ENCODE results near the gene RPS14. TPM values are rescaled to one million over a fixed set of nuclear protein-coding genes. Genes with fewer than 3 reads are reported as not detected.
"Not testable (repeated sequence)": the region's sequence is repeated elsewhere in the genome, so short reads cannot be mapped to it uniquely, and the experiment has no call there.

RPS14 gene
- total and polyA plus RNA-seq, 10 of the 15 experiments (the other 5 are each of a cell fraction or from before 2014, with no cell fraction given): 2,295 to 4,047 (median 2,787) TPM

- TF ChIP-seq HSF1 (IDR thresholded peaks at IDR 0.05; ENCODE audit: low read depth, low read length) (no peak), ZNF274 (IDR thresholded peaks at IDR 0.05; ENCODE audit: insufficient read depth, insufficient read length) (no peak), CBX5 (IDR thresholded peaks at IDR 0.05; ENCODE audit: low read depth) (no peak)
These were observed 21.2 kb downstream of the RPS14 start (continued) for GRCh38 chr5:150428106-150428876.

GRCh38 chr5:150426165-150426564, 23.4 kb downstream of the RPS14 start:
- in situ Hi-C loops (cut with MboI); H3K36me3 ChIP-seq (ENCODE audit: control insufficient read depth in 2 of 2, insufficient read depth in 2 of 2, low read length in 1 of 2); DNase-seq (ENCODE audit: low read depth, low spot score); H3K4me3 ChIP-seq; H3K4me2 ChIP-seq (ENCODE audit: control insufficient read depth, insufficient read depth); H3K9me3 ChIP-seq (replicated peaks; ENCODE audit: control insufficient read depth, insufficient read depth, low read length); BruUV-seq (replicated peaks); H3K9ac ChIP-seq (ENCODE audit: control insufficient read depth, insufficient read depth, low read length); ATAC-seq; H4K20me1 ChIP-seq (ENCODE audit: control insufficient read depth, insufficient read depth); H3K27me3 ChIP-seq (replicated peaks in 1 of 2; ENCODE audit: control insufficient read depth in 2 of 2, insufficient read depth in 2 of 2, low read length in 1 of 2); intact Hi-C loops (cut with micrococcal nuclease; ENCODE audit: unreplicated experiment); FAIRE-seq; H3K27ac ChIP-seq (ENCODE audit: control insufficient read depth, insufficient read depth); H3K79me2 ChIP-seq (ENCODE audit: control insufficient read depth, insufficient read depth, low read length); H2AFZ ChIP-seq (ENCODE audit: control insufficient read depth, low read depth, low read length); H3K4me1 ChIP-seq (ENCODE audit: control insufficient read depth, insufficient read depth, low read length): not testable (repeated sequence)
- ChIA-PET RAD21 (ENCODE audit: unreplicated experiment) (interaction anchor here (1.5 kb wide), 1 partner anchor 27 kb away, joined by 3 read pairs; no protein-coding TSS in a partner anchor), CTCF (interaction anchor here (0.6 to 1.3 kb wide), 3 partner anchors 9 to 31 kb away, joined by 3 to 6 read pairs (median 3); no protein-coding TSS in a partner anchor), POLR2A (interaction anchor here (0.7 to 1.8 kb wide), 4 partner anchors 8 to 1068 kb away, joined by 3 to 13 read pairs (median 4); no protein-coding TSS in a partner anchor), SMC1A (ENCODE audit: uncharacterized antibody, unreplicated experiment) (interaction anchor here (1.2 kb wide), 1 partner anchor 25 kb away, joined by 3 read pairs; no protein-coding TSS in a partner anchor)
- 82% methylated on average over 8 of the region's 9 CpGs for whole genome bisulfite sequencing (ENCODE audit: insufficient coverage, insufficient replicate concordance, low lambda C conversion rate, missing lambda C conversion rate)

Measured in GM12878 (cell line).